ENCODE measurements around the gene RABGAP1L.

RABGAP1L gene

DNA sequence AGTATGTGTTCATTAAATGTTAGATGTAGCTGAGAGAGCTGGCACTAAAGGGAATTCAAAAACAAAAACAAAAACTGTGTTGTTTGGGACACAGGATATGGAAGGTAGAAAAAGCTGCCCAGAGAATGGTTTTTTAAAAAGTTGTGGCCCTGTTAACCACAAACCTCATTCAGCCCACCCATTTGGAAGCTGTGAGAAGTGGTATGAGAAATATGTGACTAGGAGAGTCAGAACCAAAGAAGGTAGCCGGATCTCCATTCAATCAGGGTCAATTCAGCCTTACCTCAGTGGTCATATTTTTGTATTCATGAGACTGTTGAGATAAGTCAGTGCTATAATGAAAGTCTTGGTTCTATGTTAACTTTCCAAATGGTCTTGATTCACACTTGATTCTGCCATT, 810.7 kb downstream of the RABGAP1L start:
- TF ChIP-seq, protein P1, sequence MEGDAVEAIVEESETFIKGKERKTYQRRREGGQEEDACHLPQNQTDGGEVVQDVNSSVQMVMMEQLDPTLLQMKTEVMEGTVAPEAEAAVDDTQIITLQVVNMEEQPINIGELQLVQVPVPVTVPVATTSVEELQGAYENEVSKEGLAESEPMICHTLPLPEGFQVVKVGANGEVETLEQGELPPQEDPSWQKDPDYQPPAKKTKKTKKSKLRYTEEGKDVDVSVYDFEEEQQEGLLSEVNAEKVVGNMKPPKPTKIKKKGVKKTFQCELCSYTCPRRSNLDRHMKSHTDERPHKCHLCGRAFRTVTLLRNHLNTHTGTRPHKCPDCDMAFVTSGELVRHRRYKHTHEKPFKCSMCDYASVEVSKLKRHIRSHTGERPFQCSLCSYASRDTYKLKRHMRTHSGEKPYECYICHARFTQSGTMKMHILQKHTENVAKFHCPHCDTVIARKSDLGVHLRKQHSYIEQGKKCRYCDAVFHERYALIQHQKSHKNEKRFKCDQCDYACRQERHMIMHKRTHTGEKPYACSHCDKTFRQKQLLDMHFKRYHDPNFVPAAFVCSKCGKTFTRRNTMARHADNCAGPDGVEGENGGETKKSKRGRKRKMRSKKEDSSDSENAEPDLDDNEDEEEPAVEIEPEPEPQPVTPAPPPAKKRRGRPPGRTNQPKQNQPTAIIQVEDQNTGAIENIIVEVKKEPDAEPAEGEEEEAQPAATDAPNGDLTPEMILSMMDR (IDR thresholded peaks at IDR 0.05; ENCODE audit: low read depth, low read length): no peak
- TF ChIP-seq MAX (IDR thresholded peaks at IDR 0.05; ENCODE audit: low read depth, low read length) (no peak), POLR2A (IDR thresholded peaks at IDR 0.05; ENCODE audit: extremely low read depth, insufficient read length) (no peak), MYC (IDR thresholded peaks at IDR 0.05; ENCODE audit: low read depth, low read length) (no peak)
- no peak for DNase-seq (ENCODE audit: low read depth)
- H3K4me3 ChIP-seq (ENCODE audit: low read depth, low read length): no peak overlapping the region

GRCh38 chr1:174971466-174971865, 812.1 kb downstream of the RABGAP1L start:
- H3K4me3 ChIP-seq (ENCODE audit: low read depth, low read length): no peak overlapping the region
- no peak for TF ChIP-seq POLR2A (IDR thresholded peaks at IDR 0.05; ENCODE audit: extremely low read depth, insufficient read length)
- TF ChIP-seq MAX (IDR thresholded peaks at IDR 0.05; ENCODE audit: low read depth, low read length): no peak
- TF ChIP-seq, protein P1 (IDR thresholded peaks at IDR 0.05; ENCODE audit: low read depth, low read length): no peak
- TF ChIP-seq MYC (IDR thresholded peaks at IDR 0.05; ENCODE audit: low read depth, low read length): no peak
- no peak for DNase-seq (ENCODE audit: low read depth)

- no peak overlapping the region for H3K4me3 ChIP-seq (ENCODE audit: low read depth, low read length)
- no peak for DNase-seq (ENCODE audit: low read depth)
- TF ChIP-seq, protein P1 (IDR thresholded peaks at IDR 0.05; ENCODE audit: low read depth, low read length): no peak
- no peak for TF ChIP-seq MYC (IDR thresholded peaks at IDR 0.05; ENCODE audit: low read depth, low read length)
- TF ChIP-seq MAX (IDR thresholded peaks at IDR 0.05; ENCODE audit: low read depth, low read length): no peak
- no peak for TF ChIP-seq POLR2A (IDR thresholded peaks at IDR 0.05; ENCODE audit: extremely low read depth, insufficient read length)
Observed at GRCh38 chr1:174971902-174972301, 812.6 kb downstream of the RABGAP1L start.

DNA sequence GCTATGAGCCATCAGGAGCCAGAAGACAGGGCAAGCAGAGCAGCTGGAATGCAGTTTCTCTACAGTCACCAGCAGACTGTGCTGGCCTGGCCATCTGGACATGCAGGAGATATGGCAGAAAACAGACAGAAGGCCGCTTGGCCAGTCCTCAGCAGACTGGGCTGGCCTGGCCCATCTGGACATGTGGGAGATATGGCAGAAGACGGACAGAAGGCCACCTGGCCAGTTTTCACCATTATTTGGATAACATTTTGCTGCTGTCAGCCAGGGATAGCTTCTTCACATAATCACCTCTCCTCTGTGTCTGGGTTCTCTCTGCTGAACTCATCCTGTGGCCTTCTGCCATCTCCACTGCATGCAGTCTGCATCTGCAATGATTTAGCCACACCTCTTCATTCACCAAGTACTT, 815.4 kb downstream of the RABGAP1L start:
- TF ChIP-seq MYC (IDR thresholded peaks at IDR 0.05; ENCODE audit: low read depth, low read length) (no peak), MAX (IDR thresholded peaks at IDR 0.05; ENCODE audit: low read depth, low read length) (no peak), POLR2A (IDR thresholded peaks at IDR 0.05; ENCODE audit: extremely low read depth, insufficient read length) (no peak)
- TF ChIP-seq, protein P1 (IDR thresholded peaks at IDR 0.05; ENCODE audit: low read depth, low read length): no peak
- DNase-seq (ENCODE audit: low read depth): no peak
- H3K4me3 ChIP-seq (ENCODE audit: low read depth, low read length): no peak overlapping the region

- H3K4me3 ChIP-seq (ENCODE audit: low read depth, low read length): no peak overlapping the region
- TF ChIP-seq MAX (IDR thresholded peaks at IDR 0.05; ENCODE audit: low read depth, low read length) (no peak), POLR2A (IDR thresholded peaks at IDR 0.05; ENCODE audit: extremely low read depth, insufficient read length) (no peak), MYC (IDR thresholded peaks at IDR 0.05; ENCODE audit: low read depth, low read length) (no peak)
- TF ChIP-seq, protein P1 (IDR thresholded peaks at IDR 0.05; ENCODE audit: low read depth, low read length): no peak
- DNase-seq (ENCODE audit: low read depth): no peak
Observed at GRCh38 chr1:174975764-174976163, 816.4 kb downstream of the RABGAP1L start.
